ENCODE results near the gene RP9. TPM values are rescaled to one million over a fixed set of nuclear protein-coding genes. Genes with fewer than 3 reads are reported as not detected.

The RP9 gene
- total and polyA plus RNA-seq, 9 of the 15 experiments (the other 6 are each of a cell fraction or from before 2014, with no cell fraction given) = 10.7 to 44.8 (median 33.4) TPM

GRCh38 chr7:33070831-33071230, 38.4 kb downstream of the RP9 start:
- intact Hi-C loops (cut with micrococcal nuclease) (no loop called here), in situ Hi-C loops (cut with MboI) (no loop called here)
- TF ChIP-seq BRF1 (IDR thresholded peaks at IDR 0.05; ENCODE audit: borderline replicate concordance, extremely low read depth, insufficient read length) (no peak), KDM5B (IDR thresholded peaks at IDR 0.05; ENCODE audit: insufficient replicate concordance, low read depth, low read length) (no peak), RBM34 (IDR thresholded peaks at IDR 0.05; ENCODE audit: borderline replicate concordance, insufficient read depth, low read length) (no peak), ZBTB1 (CRISPR knock-in tag; IDR thresholded peaks at IDR 0.05; ENCODE audit: borderline replicate concordance, low read depth) (no peak), FOXK2 (conservative IDR thresholded peaks at IDR 0.05 in 1 of 2, IDR thresholded peaks at IDR 0.05 in 1 of 2; ENCODE audit: low read depth in 2 of 2) (no peak), HLTF (IDR thresholded peaks at IDR 0.05) (no peak), COPS2 (conservative IDR thresholded peaks at IDR 0.05) (no peak), KLF6 (CRISPR knock-in tag; IDR thresholded peaks at IDR 0.05; ENCODE audit: borderline replicate concordance) (no peak)
- Histone ChIP-seq H3K9me3 (replicated peaks; ENCODE audit: control insufficient read depth, insufficient read depth, low read depth, low read length) (peaks cover 10% of the 10 kb centered on the region), H3K4me2 (ENCODE audit: insufficient read depth, low read length) (no peak overlapping the region), H4K20me1 (replicated peaks; ENCODE audit: control insufficient read depth, insufficient read depth, low read length) (no peaks in the 10 kb centered on the region), H3K79me2 (ENCODE audit: control insufficient read depth, insufficient read depth, low read length) (no peaks in the 10 kb centered on the region), H3K36me3 (ENCODE audit: control insufficient read depth, insufficient read depth, low read length) (no peaks in the 10 kb centered on the region), H3K9ac (ENCODE audit: insufficient read depth in 1 of 2, low read depth in 2 of 2, low read length in 2 of 2) (no peak overlapping the region), H3K9me1 (ENCODE audit: control insufficient read depth, insufficient read depth, low read length) (no peaks in the 10 kb centered on the region), H3K27ac (ENCODE audit: extremely low read depth, low read depth, low read length) (no peak overlapping the region), H2AFZ (ENCODE audit: low read depth, low read length) (no peak overlapping the region), H3K4me1 (replicated peaks in 1 of 2; ENCODE audit: control insufficient read depth in 2 of 2, insufficient read depth in 2 of 2, low read length in 2 of 2) (no peaks in the 10 kb centered on the region; a peak in 1 of 5 replicates), H3K4me3 (no peak overlapping the region), H3K27me3 (ENCODE audit: control insufficient read depth in 2 of 2, insufficient read depth in 2 of 2, low read length in 2 of 2) (no peaks in the 10 kb centered on the region; a peak in 1 of 5 replicates)
- DNase-seq (ENCODE audit: extremely low read depth in 1 of 4, low spot score in 3 of 4) (no peak), FAIRE-seq (no peak), ATAC-seq (no peak)
- ChIA-PET POLR2A (interaction anchor here (0.6 kb wide), 1 partner anchor 435 kb away, joined by 3 read pairs; no protein-coding TSS in a partner anchor), CTCF (ENCODE audit: low intra/inter-chr PET ratio) (no interaction called here)
- no TSS peak for BruUV-seq (replicated peaks)
- WGBS (ENCODE audit: insufficient coverage, low coverage, missing lambda C conversion rate) = 7% methylated on average over 6 of the region's 6 CpGs
